HepG2 (cell line): ENCODE results near the gene GLCE. TPM values are rescaled to one million over a fixed set of nuclear protein-coding genes. Genes with fewer than 3 reads are reported as not detected.
A peak's percentile ranks its signal among the peaks of the same experiment; 100 is the strongest.

Experiments
- ATF7 ChIP-seq, 2 experiments: fragments of 450-650 bp in 1 of 2; sonication (generic) in 1 of 2; formaldehyde crosslinking in 1 of 2; IDR thresholded peaks; 2 replicates each; pipeline versions ENCODE4 v1.4.0 to v1.6.1; 2016 to 2020; ENCODE audit warnings: antibody characterized with exemption in 1 of 2, mild to moderate bottlenecking in 1 of 2, missing genetic modification reagents in 1 of 2
- CBFB ChIP-seq: sonication (generic); formaldehyde crosslinking; IDR thresholded peaks from 2 replicates; pipeline ENCODE4 v1.4.0; 2020; ENCODE audit warnings: missing genetic modification reagents
- HNF4A ChIP-seq: sonication (generic); formaldehyde crosslinking; IDR thresholded peaks from 2 replicates; pipeline ENCODE4 v1.4.0; 2020; ENCODE audit warnings: missing genetic modification reagents
- HNRNPLL ChIP-seq: fragments of 200-400 bp; formaldehyde crosslinking; IDR thresholded peaks from 2 replicates; pipeline ENCODE4 v1.6.1; 2017; ENCODE audit warnings: mild to moderate bottlenecking, low read depth, low read length; ENCODE audit not compliant: poor library complexity, severe bottlenecking
- MTF2 ChIP-seq: sonication (generic); formaldehyde crosslinking; IDR thresholded peaks from 2 replicates; pipeline ENCODE4 v1.5.0; 2020; ENCODE audit warnings: missing genetic modification reagents, borderline replicate concordance
- NBN ChIP-seq: fragments of 450-650 bp; conservative IDR thresholded peaks from 2 replicates; pipeline ENCODE4 v1.6.1; 2017
- SP2 ChIP-seq: sonication (generic); formaldehyde crosslinking; IDR thresholded peaks from 2 replicates; pipeline ENCODE4 v1.5.1; 2020; ENCODE audit warnings: mild to moderate bottlenecking, missing genetic modification reagents
- ZBTB42 ChIP-seq: sonication (generic); formaldehyde crosslinking; IDR thresholded peaks from 2 replicates; pipeline ENCODE4 v1.5.0; 2020; ENCODE audit warnings: mild to moderate bottlenecking, missing genetic modification reagents
- ZNF180 ChIP-seq: sonication (generic); formaldehyde crosslinking; IDR thresholded peaks from 2 replicates; pipeline ENCODE4 v1.4.0; 2020; ENCODE audit warnings: low read depth, missing genetic modification reagents, borderline replicate concordance
- ZNF547 ChIP-seq: sonication (generic); formaldehyde crosslinking; IDR thresholded peaks from 2 replicates; pipeline ENCODE4 v1.5.1; 2020; ENCODE audit warnings: mild to moderate bottlenecking, missing genetic modification reagents
- ZNF883 ChIP-seq: sonication (generic); formaldehyde crosslinking; IDR thresholded peaks from 2 replicates; pipeline ENCODE4 v1.5.1; 2020; ENCODE audit warnings: mild to moderate bottlenecking, missing genetic modification reagents; ENCODE audit errors: not compliant biosample characterization
- polyA plus RNA-seq, 8 experiments: library from polyadenylated mRNA; depleted of rRNA in 3 of 8; stranded (reverse) in 7 of 8; unstranded in 1 of 8; fragments of >200 nt; fragmentation: Illumina TruSeq in 4 of 8; extraction: Trizol in 4 of 8; gene quantifications; 2 replicates each; pipeline versions ENCODE4 v1.2.1 to v1.2.3, GENCODE V29; 2011 to 2016; ENCODE audit warnings: low read depth in 4 of 8, missing spikeins in 1 of 8, mixed read lengths in 1 of 8; ENCODE audit not compliant: insufficient read depth in 1 of 8
- total RNA-seq, 5 experiments: library from RNA; depleted of rRNA; stranded (reverse); fragments of >200 nt; fragmentation: Illumina TruSeq; extraction: Trizol; gene quantifications; 2 replicates each; pipeline ENCODE4 v1.2.3, GENCODE V29; 2016; ENCODE audit warnings: low read depth in 1 of 5
- TF ChIP-seq, protein P1 (sequence below): sonication (generic); formaldehyde crosslinking; IDR thresholded peaks from 2 replicates; pipeline ENCODE4 v1.5.0; 2020; ENCODE audit warnings: mild to moderate bottlenecking, missing genetic modification reagents
- TF ChIP-seq, protein P2 (sequence below): sonication (generic); formaldehyde crosslinking; IDR thresholded peaks from 2 replicates; pipeline ENCODE4 v1.4.0; 2020; ENCODE audit warnings: missing genetic modification reagents
- TF ChIP-seq, protein P3 (sequence below): sonication (generic); formaldehyde crosslinking; IDR thresholded peaks from 2 replicates; pipeline ENCODE4 v1.8.0; 2022; ENCODE audit warnings: mild to moderate bottlenecking, missing genetic modification reagents, moderate library complexity
- TF ChIP-seq, protein P4 (sequence below): sonication (generic); formaldehyde crosslinking; IDR thresholded peaks from 2 replicates; pipeline ENCODE4 v1.4.0; 2020; ENCODE audit warnings: missing genetic modification reagents, mild to moderate bottlenecking, borderline replicate concordance
- TF ChIP-seq, protein P5 (sequence below): sonication (generic); formaldehyde crosslinking; IDR thresholded peaks from 2 replicates; pipeline ENCODE4 v1.4.0; 2020; ENCODE audit warnings: missing genetic modification reagents, mild to moderate bottlenecking, borderline replicate concordance

Gene GLCE
- total and polyA plus RNA-seq, 2 of the 13 experiments (the other 11 are each of a cell fraction or from before 2014, with no cell fraction given): 12.9 to 23.4 TPM

DNA sequence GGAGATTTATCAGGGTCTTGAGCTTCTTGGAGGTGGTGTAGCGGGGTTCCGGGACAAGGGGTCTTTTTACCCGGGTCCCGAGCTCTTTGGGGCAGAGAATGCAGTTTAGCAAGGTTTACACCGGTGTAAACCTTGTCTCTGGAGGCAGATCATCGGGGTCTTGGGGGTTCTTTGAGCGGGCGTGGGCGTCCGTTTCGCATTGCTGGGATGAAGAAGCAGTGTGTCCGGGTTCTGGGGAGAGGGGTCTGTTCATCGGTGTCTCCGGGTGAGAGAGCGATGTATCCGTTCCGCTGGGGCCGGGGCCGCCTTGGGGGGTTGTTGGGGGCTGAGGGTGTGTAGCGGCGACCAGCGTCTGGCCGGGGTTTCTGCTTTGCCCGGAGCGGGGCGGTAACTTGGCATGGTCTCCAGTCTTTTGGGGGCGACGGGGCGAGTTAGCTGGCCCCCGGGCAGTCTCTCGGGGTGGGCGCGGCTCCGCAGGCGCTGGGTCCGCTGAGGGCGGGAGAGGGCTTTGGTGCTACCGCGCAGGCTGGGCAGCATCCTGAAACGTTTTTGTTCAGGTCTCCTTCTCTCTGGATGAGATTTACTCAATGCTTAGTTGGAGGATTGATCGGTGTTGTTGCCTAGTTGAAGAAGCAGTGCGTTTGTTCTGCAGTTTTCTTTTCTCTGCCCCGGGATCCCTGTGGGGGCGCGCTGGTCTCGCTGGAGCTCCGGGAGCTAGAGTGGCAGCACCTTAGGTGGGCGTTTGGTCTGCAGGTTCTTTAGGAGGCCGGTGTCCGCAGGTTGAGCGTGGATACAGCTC, 843 bp downstream of the GLCE start (continued):
- TF ChIP-seq ZBTB42 (CRISPR knock-in tag) (no peak), ZNF547 (CRISPR knock-in tag) (no peak; the same call in 1 of the 2 replicates), NBN (no peak), MTF2 (CRISPR knock-in tag) (peak; percentile 63; the same call in 1 of the 2 replicates), ATF7 (IDR thresholded peaks at IDR 0.05) (no peak), ATF7 (CRISPR knock-in tag; IDR thresholded peaks at IDR 0.05) (no peak), HNF4A (CRISPR knock-in tag) (0 out of 2 replicates have a peak, but pooled peaks have one; percentile 14), ZNF180 (CRISPR knock-in tag) (no peak), SP2 (CRISPR knock-in tag) (no peak), ZNF883 (CRISPR knock-in tag) (no peak), CBFB (no peak), HNRNPLL (peak; percentile 60)
- TF ChIP-seq, protein P1, sequence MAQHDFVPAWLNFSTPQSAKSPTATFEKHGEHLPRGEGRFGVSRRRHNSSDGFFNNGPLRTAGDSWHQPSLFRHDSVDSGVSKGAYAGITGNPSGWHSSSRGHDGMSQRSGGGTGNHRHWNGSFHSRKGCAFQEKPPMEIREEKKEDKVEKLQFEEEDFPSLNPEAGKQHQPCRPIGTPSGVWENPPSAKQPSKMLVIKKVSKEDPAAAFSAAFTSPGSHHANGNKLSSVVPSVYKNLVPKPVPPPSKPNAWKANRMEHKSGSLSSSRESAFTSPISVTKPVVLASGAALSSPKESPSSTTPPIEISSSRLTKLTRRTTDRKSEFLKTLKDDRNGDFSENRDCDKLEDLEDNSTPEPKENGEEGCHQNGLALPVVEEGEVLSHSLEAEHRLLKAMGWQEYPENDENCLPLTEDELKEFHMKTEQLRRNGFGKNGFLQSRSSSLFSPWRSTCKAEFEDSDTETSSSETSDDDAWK (CRISPR knock-in tag): no peak
- TF ChIP-seq, protein P2, sequence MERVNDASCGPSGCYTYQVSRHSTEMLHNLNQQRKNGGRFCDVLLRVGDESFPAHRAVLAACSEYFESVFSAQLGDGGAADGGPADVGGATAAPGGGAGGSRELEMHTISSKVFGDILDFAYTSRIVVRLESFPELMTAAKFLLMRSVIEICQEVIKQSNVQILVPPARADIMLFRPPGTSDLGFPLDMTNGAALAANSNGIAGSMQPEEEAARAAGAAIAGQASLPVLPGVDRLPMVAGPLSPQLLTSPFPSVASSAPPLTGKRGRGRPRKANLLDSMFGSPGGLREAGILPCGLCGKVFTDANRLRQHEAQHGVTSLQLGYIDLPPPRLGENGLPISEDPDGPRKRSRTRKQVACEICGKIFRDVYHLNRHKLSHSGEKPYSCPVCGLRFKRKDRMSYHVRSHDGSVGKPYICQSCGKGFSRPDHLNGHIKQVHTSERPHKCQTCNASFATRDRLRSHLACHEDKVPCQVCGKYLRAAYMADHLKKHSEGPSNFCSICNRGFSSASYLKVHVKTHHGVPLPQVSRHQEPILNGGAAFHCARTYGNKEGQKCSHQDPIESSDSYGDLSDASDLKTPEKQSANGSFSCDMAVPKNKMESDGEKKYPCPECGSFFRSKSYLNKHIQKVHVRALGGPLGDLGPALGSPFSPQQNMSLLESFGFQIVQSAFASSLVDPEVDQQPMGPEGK (CRISPR knock-in tag): peak; percentile 51; the same call in 1 of the 2 replicates
- TF ChIP-seq, protein P3, sequence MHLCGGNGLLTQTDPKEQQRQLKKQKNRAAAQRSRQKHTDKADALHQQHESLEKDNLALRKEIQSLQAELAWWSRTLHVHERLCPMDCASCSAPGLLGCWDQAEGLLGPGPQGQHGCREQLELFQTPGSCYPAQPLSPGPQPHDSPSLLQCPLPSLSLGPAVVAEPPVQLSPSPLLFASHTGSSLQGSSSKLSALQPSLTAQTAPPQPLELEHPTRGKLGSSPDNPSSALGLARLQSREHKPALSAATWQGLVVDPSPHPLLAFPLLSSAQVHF (CRISPR knock-in tag): no peak
- TF ChIP-seq, protein P4, sequence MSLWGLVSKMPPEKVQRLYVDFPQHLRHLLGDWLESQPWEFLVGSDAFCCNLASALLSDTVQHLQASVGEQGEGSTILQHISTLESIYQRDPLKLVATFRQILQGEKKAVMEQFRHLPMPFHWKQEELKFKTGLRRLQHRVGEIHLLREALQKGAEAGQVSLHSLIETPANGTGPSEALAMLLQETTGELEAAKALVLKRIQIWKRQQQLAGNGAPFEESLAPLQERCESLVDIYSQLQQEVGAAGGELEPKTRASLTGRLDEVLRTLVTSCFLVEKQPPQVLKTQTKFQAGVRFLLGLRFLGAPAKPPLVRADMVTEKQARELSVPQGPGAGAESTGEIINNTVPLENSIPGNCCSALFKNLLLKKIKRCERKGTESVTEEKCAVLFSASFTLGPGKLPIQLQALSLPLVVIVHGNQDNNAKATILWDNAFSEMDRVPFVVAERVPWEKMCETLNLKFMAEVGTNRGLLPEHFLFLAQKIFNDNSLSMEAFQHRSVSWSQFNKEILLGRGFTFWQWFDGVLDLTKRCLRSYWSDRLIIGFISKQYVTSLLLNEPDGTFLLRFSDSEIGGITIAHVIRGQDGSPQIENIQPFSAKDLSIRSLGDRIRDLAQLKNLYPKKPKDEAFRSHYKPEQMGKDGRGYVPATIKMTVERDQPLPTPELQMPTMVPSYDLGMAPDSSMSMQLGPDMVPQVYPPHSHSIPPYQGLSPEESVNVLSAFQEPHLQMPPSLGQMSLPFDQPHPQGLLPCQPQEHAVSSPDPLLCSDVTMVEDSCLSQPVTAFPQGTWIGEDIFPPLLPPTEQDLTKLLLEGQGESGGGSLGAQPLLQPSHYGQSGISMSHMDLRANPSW (CRISPR knock-in tag): no peak
- TF ChIP-seq, protein P5, sequence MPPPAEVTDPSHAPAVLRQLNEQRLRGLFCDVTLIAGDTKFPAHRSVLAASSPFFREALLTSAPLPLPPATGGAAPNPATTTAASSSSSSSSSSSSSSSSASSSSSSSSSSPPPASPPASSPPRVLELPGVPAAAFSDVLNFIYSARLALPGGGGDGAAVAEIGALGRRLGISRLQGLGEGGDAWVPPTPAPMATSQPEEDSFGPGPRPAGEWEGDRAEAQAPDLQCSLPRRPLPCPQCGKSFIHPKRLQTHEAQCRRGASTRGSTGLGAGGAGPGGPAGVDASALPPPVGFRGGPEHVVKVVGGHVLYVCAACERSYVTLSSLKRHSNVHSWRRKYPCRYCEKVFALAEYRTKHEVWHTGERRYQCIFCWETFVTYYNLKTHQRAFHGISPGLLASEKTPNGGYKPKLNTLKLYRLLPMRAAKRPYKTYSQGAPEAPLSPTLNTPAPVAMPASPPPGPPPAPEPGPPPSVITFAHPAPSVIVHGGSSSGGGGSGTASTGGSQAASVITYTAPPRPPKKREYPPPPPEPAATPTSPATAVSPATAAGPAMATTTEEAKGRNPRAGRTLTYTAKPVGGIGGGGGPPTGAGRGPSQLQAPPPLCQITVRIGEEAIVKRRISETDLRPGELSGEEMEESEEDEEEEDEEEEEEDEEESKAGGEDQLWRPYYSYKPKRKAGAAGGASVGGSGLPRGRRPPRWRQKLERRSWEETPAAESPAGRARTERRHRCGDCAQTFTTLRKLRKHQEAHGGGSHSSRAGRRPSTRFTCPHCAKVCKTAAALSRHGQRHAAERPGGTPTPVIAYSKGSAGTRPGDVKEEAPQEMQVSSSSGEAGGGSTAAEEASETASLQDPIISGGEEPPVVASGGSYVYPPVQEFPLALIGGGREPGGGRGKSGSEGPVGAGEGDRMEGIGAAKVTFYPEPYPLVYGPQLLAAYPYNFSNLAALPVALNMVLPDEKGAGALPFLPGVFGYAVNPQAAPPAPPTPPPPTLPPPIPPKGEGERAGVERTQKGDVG (CRISPR knock-in tag): no peak
